GM10847 (cell line): ENCODE results near the gene UTS2B.

Experiments used
- POLR2A ChIP-seq: IDR thresholded peaks from 2 replicates; pipeline ENCODE4 v1.6.1; 2011; ENCODE audit not compliant: insufficient read length; ENCODE audit errors: extremely low read depth

Gene UTS2B

GRCh38 chr3:191339316-191339917 is 9.1 kb upstream of the UTS2B start:
- no peak for TF ChIP-seq POLR2A

DNA sequence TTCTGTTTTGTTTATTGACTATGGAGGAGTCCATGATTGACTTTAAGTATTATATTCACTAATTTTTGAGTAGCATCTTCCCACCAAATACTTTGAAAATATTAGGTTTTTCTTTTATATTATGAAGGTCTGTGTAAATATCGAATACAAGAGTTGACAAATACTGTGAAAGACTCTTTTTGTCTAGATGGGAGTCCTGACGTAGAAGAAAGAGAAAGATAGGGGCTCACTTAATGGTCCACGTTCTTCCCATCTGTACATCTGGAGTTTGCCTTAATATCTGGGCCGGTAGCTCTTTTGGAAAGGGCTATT is 7.8 kb upstream of the UTS2B start:
- TF ChIP-seq POLR2A: no peak

DNA sequence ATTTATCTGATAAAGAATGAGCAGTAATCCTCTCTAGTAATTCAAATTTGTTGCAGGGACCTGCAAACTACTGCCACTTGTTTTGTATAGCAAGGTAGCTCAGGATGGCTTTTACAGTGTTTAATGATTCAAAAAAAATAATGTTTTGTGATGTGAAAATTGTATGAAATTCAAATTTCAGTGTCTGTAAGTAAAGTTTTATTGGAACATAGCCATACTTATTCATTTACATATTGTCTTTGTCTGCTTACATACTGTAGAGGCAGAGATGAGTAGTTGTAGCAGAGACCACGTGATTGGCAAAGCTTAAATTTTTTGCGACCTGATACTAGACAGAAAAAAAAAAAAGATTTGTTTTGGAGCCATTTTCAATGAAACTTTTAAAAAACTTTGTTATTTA is 6.5 kb upstream of the UTS2B start:
- no peak for TF ChIP-seq POLR2A

GRCh38 chr3:191334346-191334893 is 4.1 kb upstream of the UTS2B start:
- no peak for TF ChIP-seq POLR2A

DNA sequence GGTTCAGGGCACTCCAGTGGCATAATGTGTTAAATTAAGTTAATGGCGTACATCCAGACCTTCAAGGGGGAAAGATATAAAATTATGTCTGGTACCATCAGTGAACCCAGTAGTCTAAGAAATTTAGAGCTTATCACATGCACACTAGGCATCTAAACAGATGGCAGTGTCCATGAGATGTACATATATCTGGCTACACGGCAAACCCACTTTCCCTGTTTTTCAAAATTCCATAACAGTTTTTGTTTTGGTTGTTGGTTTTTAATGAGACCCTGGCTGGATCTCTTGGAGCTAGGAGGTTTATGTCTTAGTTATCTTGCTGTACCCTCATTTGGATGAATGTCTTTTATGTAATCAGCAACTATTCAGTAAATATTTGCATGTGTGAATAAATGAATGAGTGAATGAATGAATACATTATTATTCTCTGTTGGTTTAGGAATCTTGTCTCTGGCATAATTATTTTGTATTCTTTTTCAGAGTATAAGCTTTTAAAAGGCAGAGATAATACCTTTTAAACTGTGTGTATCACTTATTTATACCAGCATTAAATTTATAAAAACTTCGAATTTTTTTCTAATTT is 3.1 kb upstream of the UTS2B start:
- no peak for TF ChIP-seq POLR2A

- no peak for TF ChIP-seq POLR2A
Observed at GRCh38 chr3:191331388-191331787, 1.1 kb upstream of the UTS2B start.

DNA sequence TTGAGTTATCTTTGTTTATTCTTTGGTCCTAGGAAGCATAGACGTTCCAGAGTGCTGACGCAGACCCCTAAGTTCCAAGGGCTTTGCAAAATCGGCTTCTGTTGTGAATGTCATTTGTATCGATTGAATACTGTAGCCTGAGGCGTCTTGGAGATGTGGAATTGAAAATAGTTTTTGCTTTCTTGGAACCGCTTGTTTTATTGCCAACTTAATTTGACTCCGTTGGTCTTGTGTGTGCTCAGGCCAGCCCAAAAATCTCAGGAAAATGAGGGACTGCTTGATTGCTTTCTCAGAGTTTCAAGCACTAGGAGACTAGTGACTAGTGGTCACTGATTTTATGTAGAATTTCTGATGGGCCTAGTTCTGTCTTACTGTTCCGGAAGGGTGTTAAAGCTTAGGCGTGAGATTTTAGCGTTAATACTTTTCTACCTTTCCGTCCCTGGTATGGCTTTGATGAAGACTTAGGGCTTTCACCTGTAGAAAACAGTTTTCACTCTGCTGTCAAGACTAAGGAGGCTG is 263 bp upstream of the UTS2B start:
- no peak for TF ChIP-seq POLR2A

DNA sequence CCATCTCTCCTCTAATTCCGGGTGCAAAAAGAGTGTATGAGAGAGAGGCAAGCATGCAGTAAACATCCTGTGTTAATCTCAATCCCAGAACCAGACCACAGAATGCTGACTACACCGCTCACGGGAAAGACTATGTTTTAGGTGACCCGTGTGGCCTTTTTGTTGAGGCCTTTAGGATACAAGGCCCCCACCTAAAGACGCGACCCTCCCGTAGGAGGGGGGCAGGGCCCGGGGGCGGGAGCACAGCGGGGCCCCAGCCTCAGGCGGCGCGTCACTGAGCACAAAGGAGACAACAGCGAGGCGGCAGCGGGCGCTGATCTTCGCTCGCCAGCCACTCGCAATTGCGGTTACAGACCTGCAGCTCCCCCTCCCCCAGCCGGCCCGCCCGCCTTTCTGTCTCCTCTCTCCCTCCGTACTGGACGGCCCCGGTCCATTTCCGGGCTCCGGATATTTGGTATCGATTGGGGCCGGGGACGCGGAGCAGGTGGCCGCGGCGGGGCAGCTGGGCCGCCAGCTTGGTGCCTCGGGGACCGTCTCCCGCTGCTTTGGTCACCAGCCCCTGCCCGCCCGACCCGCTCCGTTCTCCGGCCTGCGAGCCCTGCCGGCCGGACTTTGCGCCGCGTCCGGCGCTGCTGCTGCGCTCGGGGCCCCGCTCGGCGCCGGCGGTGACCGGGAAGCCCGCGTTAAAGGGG is 1.2 kb downstream of the UTS2B start, which contains the start of gene CCDC50:
Gene CCDC50, plus strand, starts transcription at position 433 of the 692 bp plus-strand sequence. CDS start 281 bp downstream, outside the sequence.
- TF ChIP-seq POLR2A: peak; percentile 60

- no peak for TF ChIP-seq POLR2A
Observed at GRCh38 chr3:191328383-191328961, 1.9 kb downstream of the UTS2B start.

GRCh38 chr3:191327526-191327925 is 2.8 kb downstream of the UTS2B start:
- TF ChIP-seq POLR2A: no peak

GRCh38 chr3:191324936-191325335 is 5.4 kb downstream of the UTS2B start:
- no peak for TF ChIP-seq POLR2A

GRCh38 chr3:191321019-191321767 is 9.1 kb downstream of the UTS2B start:
- TF ChIP-seq POLR2A: no peak

DNA sequence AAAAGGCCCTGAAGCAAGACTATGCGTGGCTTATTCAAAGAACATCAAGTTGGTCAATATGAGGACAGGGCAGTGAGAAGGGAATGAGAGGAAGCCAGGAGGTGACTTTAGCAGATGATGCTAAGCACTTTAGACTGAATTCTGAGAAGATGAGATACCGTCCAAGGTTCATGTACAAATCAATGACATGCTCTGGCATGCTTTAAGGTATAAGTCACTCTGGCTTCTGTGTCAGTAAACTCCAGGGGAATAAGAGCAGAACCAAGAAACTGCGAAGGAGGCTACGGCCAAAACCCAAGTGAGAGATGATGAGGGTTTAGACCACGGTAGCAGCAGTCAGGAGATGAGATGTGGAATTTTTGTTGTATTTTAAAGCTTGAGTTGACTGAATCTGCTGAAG is 10.0 kb downstream of the UTS2B start:
- TF ChIP-seq POLR2A: no peak

- no peak for TF ChIP-seq POLR2A
Observed at GRCh38 chr3:191316876-191317603, 13.3 kb downstream of the UTS2B start.
